Nephron progenitor cell (in vitro differentiated cells): ENCODE data around the gene TRDN.
"Not testable (repeated sequence)": the region's sequence is repeated elsewhere in the genome, so short reads cannot be mapped to it uniquely, and the experiment has no call there.

ENCODE experiments used
- DNase-seq: peaks from one replicate; pipeline ENCODE4 v3.0.0; 2021
- H3K27ac Mint-ChIP-seq: 2 replicates; pipeline ENCODE4 v1.8.0; 2021; ENCODE audit warnings: mild to moderate bottlenecking, moderate library complexity, mixed read lengths
- H3K27me3 Mint-ChIP-seq: 2 replicates; pipeline ENCODE4 v1.8.0; 2021; ENCODE audit warnings: mild to moderate bottlenecking, low read depth, mixed read lengths; ENCODE audit not compliant: poor library complexity
- H3K36me3 Mint-ChIP-seq: 2 replicates; pipeline ENCODE4 v1.8.0; 2021; ENCODE audit warnings: low read depth, mixed read lengths
- H3K4me1 Mint-ChIP-seq: 2 replicates; pipeline ENCODE4 v1.8.0; 2021; ENCODE audit warnings: mixed read lengths
- H3K4me3 Mint-ChIP-seq: 2 replicates; pipeline ENCODE4 v1.8.0; 2021; ENCODE audit warnings: mild to moderate bottlenecking, moderate library complexity, mixed read lengths
- H3K9me3 Mint-ChIP-seq: 2 replicates; pipeline ENCODE4 v1.8.0; 2021; ENCODE audit warnings: mild to moderate bottlenecking, moderate library complexity, mixed read lengths
- CTCF ChIP-seq: fragments of 200-600 bp; sonication (generic); IDR thresholded peaks from 2 replicates; pipeline ENCODE4 v1.5.0; 2021; ENCODE audit warnings: antibody characterized with exemption

TRDN gene

GRCh38 chr6:123467392-123467791 is 169.4 kb downstream of the TRDN start:
- Mint-ChIP-seq H3K36me3 (peaks cover 4% of the 10 kb centered on the region), H3K27ac (no peak overlapping the region), H3K4me1 (peaks cover 9% of the 10 kb centered on the region), H3K27me3 (no peaks in the 10 kb centered on the region), H3K9me3 (peaks cover 11% of the 10 kb centered on the region), H3K4me3 (no peak overlapping the region)
- DNase-seq = no peak
- no peak for TF ChIP-seq CTCF

- Mint-ChIP-seq H3K36me3 (no peaks in the 10 kb centered on the region), H3K27me3 (no peaks in the 10 kb centered on the region), H3K4me1 (peaks cover 1% of the 10 kb centered on the region), H3K4me3 (no peak overlapping the region), H3K27ac (no peak overlapping the region), H3K9me3 (no peaks in the 10 kb centered on the region)
- DNase-seq = no peak
- TF ChIP-seq CTCF = no peak
These were observed 174.6 kb downstream of the TRDN start for GRCh38 chr6:123462152-123462551.

- H3K4me3 Mint-ChIP-seq = no peak overlapping the region
- H3K36me3 Mint-ChIP-seq = peaks cover 10% of the 10 kb centered on the region
- peaks cover 4% of the 10 kb centered on the region for H3K4me1 Mint-ChIP-seq
- no peak overlapping the region for H3K27ac Mint-ChIP-seq
- no peak for DNase-seq
- peaks cover 19% of the 10 kb centered on the region for H3K9me3 Mint-ChIP-seq
- no peak for TF ChIP-seq CTCF
- peaks cover 3% of the 10 kb centered on the region for H3K27me3 Mint-ChIP-seq
These were observed 178.5 kb downstream of the TRDN start for GRCh38 chr6:123458218-123458617.

GRCh38 chr6:123456836-123457235 is 179.9 kb downstream of the TRDN start:
- no peak for DNase-seq
- peaks cover 4% of the 10 kb centered on the region for H3K4me1 Mint-ChIP-seq
- H3K27ac Mint-ChIP-seq = no peak overlapping the region
- no peak for TF ChIP-seq CTCF
- H3K36me3 Mint-ChIP-seq = peaks cover 24% of the 10 kb centered on the region
- no peak overlapping the region for H3K4me3 Mint-ChIP-seq
- peaks cover 3% of the 10 kb centered on the region for H3K27me3 Mint-ChIP-seq
- H3K9me3 Mint-ChIP-seq = peaks cover 33% of the 10 kb centered on the region

GRCh38 chr6:123454448-123454847 is 182.3 kb downstream of the TRDN start:
- no peak for TF ChIP-seq CTCF
- peaks cover 3% of the 10 kb centered on the region for H3K27me3 Mint-ChIP-seq
- H3K9me3 Mint-ChIP-seq = peaks cover 46% of the 10 kb centered on the region
- no peak for DNase-seq
- H3K36me3 Mint-ChIP-seq = peaks cover 25% of the 10 kb centered on the region
- no peak overlapping the region for H3K4me3 Mint-ChIP-seq
- peaks cover 4% of the 10 kb centered on the region for H3K4me1 Mint-ChIP-seq
- H3K27ac Mint-ChIP-seq = no peak overlapping the region

- not testable (repeated sequence) for H3K27ac Mint-ChIP-seq, H3K4me3 Mint-ChIP-seq, H3K27me3 Mint-ChIP-seq, DNase-seq, H3K4me1 Mint-ChIP-seq
- H3K36me3 Mint-ChIP-seq = peaks cover 25% of the 10 kb centered on the region
- peaks cover 57% of the 10 kb centered on the region for H3K9me3 Mint-ChIP-seq
These were observed 183.7 kb downstream of the TRDN start for GRCh38 chr6:123453071-123453470.
